ENCODE results near the gene HIGD1A.

DNA sequence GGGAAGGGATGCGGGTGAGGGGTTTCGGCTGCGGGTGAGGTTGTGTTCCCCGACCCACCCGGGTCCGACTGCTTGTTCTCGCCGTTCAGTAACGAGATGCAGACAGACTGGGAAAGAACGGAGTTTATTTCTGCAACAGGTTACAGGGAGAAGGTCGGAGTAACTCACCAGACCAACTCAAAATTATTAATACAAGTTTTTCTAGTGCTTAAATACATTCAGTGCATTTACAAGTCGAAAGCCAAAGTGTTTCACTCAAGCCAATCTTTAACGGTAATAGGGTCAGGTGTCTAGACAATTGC, 492 bp upstream of the HIGD1A start:
- TF ChIP-seq, protein P1, sequence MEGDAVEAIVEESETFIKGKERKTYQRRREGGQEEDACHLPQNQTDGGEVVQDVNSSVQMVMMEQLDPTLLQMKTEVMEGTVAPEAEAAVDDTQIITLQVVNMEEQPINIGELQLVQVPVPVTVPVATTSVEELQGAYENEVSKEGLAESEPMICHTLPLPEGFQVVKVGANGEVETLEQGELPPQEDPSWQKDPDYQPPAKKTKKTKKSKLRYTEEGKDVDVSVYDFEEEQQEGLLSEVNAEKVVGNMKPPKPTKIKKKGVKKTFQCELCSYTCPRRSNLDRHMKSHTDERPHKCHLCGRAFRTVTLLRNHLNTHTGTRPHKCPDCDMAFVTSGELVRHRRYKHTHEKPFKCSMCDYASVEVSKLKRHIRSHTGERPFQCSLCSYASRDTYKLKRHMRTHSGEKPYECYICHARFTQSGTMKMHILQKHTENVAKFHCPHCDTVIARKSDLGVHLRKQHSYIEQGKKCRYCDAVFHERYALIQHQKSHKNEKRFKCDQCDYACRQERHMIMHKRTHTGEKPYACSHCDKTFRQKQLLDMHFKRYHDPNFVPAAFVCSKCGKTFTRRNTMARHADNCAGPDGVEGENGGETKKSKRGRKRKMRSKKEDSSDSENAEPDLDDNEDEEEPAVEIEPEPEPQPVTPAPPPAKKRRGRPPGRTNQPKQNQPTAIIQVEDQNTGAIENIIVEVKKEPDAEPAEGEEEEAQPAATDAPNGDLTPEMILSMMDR (IDR thresholded peaks at IDR 0.05; ENCODE audit: insufficient read depth, low read depth, low read length): no peak
- no peak for TF ChIP-seq EZH2 (IDR thresholded peaks at IDR 0.05; ENCODE audit: insufficient read depth, low read length)
